ENCODE measurements around the gene DDX49. TPM values are rescaled to one million over a fixed set of nuclear protein-coding genes. Genes with fewer than 3 reads are reported as not detected.

Gene DDX49
- total and polyA plus RNA-seq, 9 of the 15 experiments (the other 6 are each of a cell fraction or from before 2014, with no cell fraction given): 1.1 to 113 (median 45.7) TPM

GRCh38 chr19:18931316-18932162 is 12.0 kb downstream of the DDX49 start (continued):
- no peak for TF ChIP-seq HMGXB4 (CRISPR knock-in tag; IDR thresholded peaks at IDR 0.05)
- TF ChIP-seq CTBP1 (IDR thresholded peaks at IDR 0.05; ENCODE audit: borderline replicate concordance): no peak
- TF ChIP-seq BCLAF1 (IDR thresholded peaks at IDR 0.05; ENCODE audit: borderline replicate concordance in 1 of 2, control insufficient read depth in 1 of 2, low read depth in 2 of 2, low read length in 1 of 2): no peak
- TF ChIP-seq SMARCA5 (IDR thresholded peaks at IDR 0.05): peak; percentile 81
- no peak for TF ChIP-seq MEF2A (IDR thresholded peaks at IDR 0.05; ENCODE audit: control insufficient read depth, low read depth, low read length)
- TF ChIP-seq ZFP36 (IDR thresholded peaks at IDR 0.05; ENCODE audit: low read depth, low read length, partially characterized antibody): no peak
- TF ChIP-seq CBX1 (IDR thresholded peaks at IDR 0.05; ENCODE audit: low read depth): peak; percentile 90
- no peak for TF ChIP-seq HNRNPH1 (optimal IDR thresholded peaks at IDR 0.05; ENCODE audit: low read depth, low read length)
- no peak for TF ChIP-seq SNIP1 (IDR thresholded peaks at IDR 0.05; ENCODE audit: low read depth)
- TF ChIP-seq ZBED1 (IDR thresholded peaks at IDR 0.05): no peak
- TF ChIP-seq TCFL5 (CRISPR knock-in tag; conservative IDR thresholded peaks at IDR 0.05): no peak
- TF ChIP-seq PRDM10 (IDR thresholded peaks at IDR 0.05; ENCODE audit: partially characterized antibody): no peak
- no peak for TF ChIP-seq TFE3 (CRISPR knock-in tag; IDR thresholded peaks at IDR 0.05)
- no peak for TF ChIP-seq HNRNPL (IDR thresholded peaks at IDR 0.05; ENCODE audit: low read depth, low read length)
- TF ChIP-seq JUND (IDR thresholded peaks at IDR 0.05; ENCODE audit: borderline replicate concordance, low read depth, low read length): no peak
- no peak for TF ChIP-seq JUND (tag; IDR thresholded peaks at IDR 0.05; ENCODE audit: borderline replicate concordance, low read depth, low read length)
- no peak for TF ChIP-seq SETDB1 (IDR thresholded peaks at IDR 0.05; ENCODE audit: low read length)

Data from K562 (cell line).